K562 (cell line): ENCODE results near the gene ILKAP. TPM values are rescaled to one million over a fixed set of nuclear protein-coding genes. Genes with fewer than 3 reads are reported as not detected.

Experiments used
- CAMTA2 ChIP-seq: fragments of 250-450 bp; sonication (Bioruptor Pico); conservative IDR thresholded peaks from 2 replicates; pipeline ENCODE4 v1.5.1; 2022
- HMGN3 ChIP-seq: IDR thresholded peaks from 2 replicates; pipeline ENCODE4 v1.6.1; 2011; ENCODE audit warnings: borderline replicate concordance, low read depth, mild to moderate bottlenecking, mixed read lengths, low read length; ENCODE audit not compliant: insufficient read length; ENCODE audit errors: extremely low read depth
- KLF6 ChIP-seq: fragments of 250-450 bp; sonication (Bioruptor Pico); IDR thresholded peaks from 2 replicates; pipeline ENCODE4 v1.4.0; 2020; ENCODE audit warnings: mild to moderate bottlenecking, moderate library complexity, borderline replicate concordance
- MAZ ChIP-seq, 2 experiments: fragments of 450-650 bp in 1 of 2; sonication (generic) in 1 of 2; formaldehyde crosslinking; IDR thresholded peaks in 1 of 2; conservative IDR thresholded peaks in 1 of 2; 2 replicates each; pipeline versions ENCODE4 v1.4.0 to v1.5.0; 2020; ENCODE audit warnings: mild to moderate bottlenecking in 1 of 2, missing genetic modification reagents in 1 of 2
- NR3C1 ChIP-seq: sonication (generic); formaldehyde crosslinking; IDR thresholded peaks from 2 replicates; pipeline ENCODE4 v1.8.1; 2022; ENCODE audit warnings: missing genetic modification reagents
- POLR2AphosphoS2 ChIP-seq: IDR thresholded peaks from 2 replicates; pipeline ENCODE4 v1.6.1; 2012; ENCODE audit warnings: low read length, improper control_type of control experiment
- POLR3A ChIP-seq: IDR thresholded peaks from 2 replicates; pipeline ENCODE4 v1.6.1; 2011; ENCODE audit warnings: borderline replicate concordance, mild to moderate bottlenecking, moderate library complexity; ENCODE audit not compliant: insufficient read length, insufficient read depth; ENCODE audit errors: extremely low read depth
- SMAD1 ChIP-seq: fragments of 150-350 bp; IDR thresholded peaks from 2 replicates; pipeline ENCODE4 v1.6.1; 2014; ENCODE audit warnings: low read length, low read depth; ENCODE audit not compliant: partially characterized antibody
- ZNF143 ChIP-seq: sonication (generic); formaldehyde crosslinking; IDR thresholded peaks from 2 replicates; pipeline ENCODE4 v1.9.0; 2022; ENCODE audit warnings: mild to moderate bottlenecking, missing genetic modification reagents
- ZNF644 ChIP-seq: fragments of 200-800 bp; sonication (Bioruptor generic); IDR thresholded peaks from 2 replicates; pipeline ENCODE4 v1.6.1; 2016; ENCODE audit warnings: low read depth, missing genetic modification characterization, missing compliant biosample characterization
- polyA plus RNA-seq, 8 experiments: library from polyadenylated mRNA; depleted of rRNA in 4 of 8; stranded (reverse) in 5 of 8; unstranded in 3 of 8; fragments of >200 nt; fragmentation: Nextera tagmentation in 2 of 8; fragmentation: Illumina TruSeq in 1 of 8; extraction: Ambion mirVana in 2 of 8; extraction: Trizol in 1 of 8; gene quantifications; 2 replicates each; pipeline versions ENCODE4 v1.2.1 to v1.2.3, GENCODE V29; 2011 to 2014; ENCODE audit warnings: inconsistent platforms in 1 of 8, missing spikeins in 1 of 8
- total RNA-seq, 7 experiments: library from RNA; depleted of rRNA in 6 of 7; stranded (reverse); fragments of >200 nt in 6 of 7; fragmentation: Illumina TruSeq in 2 of 7; extraction: Trizol in 2 of 7; gene quantifications; 2 replicates each; pipeline versions ENCODE4 v1.2.1 to v1.2.3, GENCODE V29; 2011 to 2021; ENCODE audit warnings: low replicate concordance in 1 of 7
- TF ChIP-seq, protein P1 (sequence below): sonication (generic); formaldehyde crosslinking; IDR thresholded peaks from 2 replicates; pipeline ENCODE4 v1.8.1; 2023; ENCODE audit warnings: missing genetic modification reagents, mild to moderate bottlenecking, borderline replicate concordance
- TF ChIP-seq, protein P2 (sequence below), 3 experiments: IDR thresholded peaks in 2 of 3; conservative IDR thresholded peaks in 1 of 3; 2 replicates each; pipeline ENCODE4 v1.5.1; 2011 to 2012; ENCODE audit warnings: low read length in 3 of 3, mild to moderate bottlenecking in 3 of 3, control low read depth in 2 of 3, improper control_type of control experiment in 1 of 3, inconsistent platforms in 1 of 3, low read depth in 1 of 3, mixed read lengths in 1 of 3, moderate library complexity in 1 of 3; ENCODE audit not compliant: insufficient read depth in 2 of 3
- TF ChIP-seq, protein P3 (sequence below): sonication (generic); formaldehyde crosslinking; IDR thresholded peaks from 2 replicates; pipeline ENCODE4 v1.8.0; 2022; ENCODE audit warnings: missing genetic modification reagents, mild to moderate bottlenecking, borderline replicate concordance
- TF ChIP-seq, protein P4 (sequence below): fragments of 450-650 bp; IDR thresholded peaks from 2 replicates; pipeline ENCODE4 v1.6.1; 2016; ENCODE audit warnings: mild to moderate bottlenecking

ILKAP gene
- total and polyA plus RNA-seq, 9 of the 15 experiments (the other 6 are each of a cell fraction or from before 2014, with no cell fraction given), result 3.1 to 43.9 (median 20.7) TPM

DNA sequence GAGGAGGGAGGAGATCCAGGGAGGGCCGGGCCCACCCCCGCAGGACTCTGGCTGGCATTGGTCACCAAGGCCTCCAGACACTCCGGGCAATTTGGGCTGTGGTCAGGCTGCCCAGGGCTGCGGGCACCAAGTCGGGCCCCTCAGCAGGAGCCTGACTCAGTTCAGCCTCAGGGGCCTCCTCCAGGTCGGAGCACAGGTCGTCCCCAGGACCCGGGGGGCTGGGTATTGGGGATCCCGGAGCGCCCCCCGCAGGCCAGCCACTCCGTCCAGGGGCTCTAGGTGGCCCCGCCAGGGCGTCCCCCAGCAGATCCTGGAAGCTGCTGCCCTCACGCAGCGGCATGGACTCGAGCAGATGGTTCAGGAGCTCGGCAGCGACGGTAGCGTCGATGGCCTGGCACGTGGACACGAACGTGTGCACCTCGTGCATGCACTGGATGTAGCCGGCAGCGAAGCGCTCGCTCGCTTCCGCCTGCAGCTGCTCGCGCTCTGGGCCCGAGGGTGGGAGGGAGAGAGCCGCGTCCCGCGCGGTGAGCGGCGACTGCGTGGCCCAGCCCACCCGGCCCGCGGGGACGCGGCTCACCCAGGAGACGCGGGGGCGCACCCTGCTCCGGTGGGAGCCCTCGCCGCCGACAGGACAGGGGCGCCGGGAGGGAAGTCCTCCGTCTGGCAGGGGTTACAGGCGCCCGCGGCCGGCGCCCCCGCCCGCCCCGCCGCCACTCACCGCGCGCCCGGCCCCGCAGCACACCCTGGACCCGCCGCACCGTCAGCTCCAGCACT is 35.5 kb upstream of the ILKAP start (continued):
- TF ChIP-seq POLR3A (no peak), ZNF143 (CRISPR knock-in tag) (peak; percentile 61), POLR2AphosphoS2 (no peak), ZNF644 (tag) (no peak), CAMTA2 (CRISPR knock-in tag) (no peak), SMAD1 (no peak), NR3C1 (CRISPR knock-in tag) (peak; percentile 98), HMGN3 (peak; percentile 28), KLF6 (CRISPR knock-in tag) (no peak), MAZ (CRISPR knock-in tag; conservative IDR thresholded peaks at IDR 0.05 in 1 of 2, IDR thresholded peaks at IDR 0.05 in 1 of 2) (peak; percentile 36 to 81)
- TF ChIP-seq, protein P1, sequence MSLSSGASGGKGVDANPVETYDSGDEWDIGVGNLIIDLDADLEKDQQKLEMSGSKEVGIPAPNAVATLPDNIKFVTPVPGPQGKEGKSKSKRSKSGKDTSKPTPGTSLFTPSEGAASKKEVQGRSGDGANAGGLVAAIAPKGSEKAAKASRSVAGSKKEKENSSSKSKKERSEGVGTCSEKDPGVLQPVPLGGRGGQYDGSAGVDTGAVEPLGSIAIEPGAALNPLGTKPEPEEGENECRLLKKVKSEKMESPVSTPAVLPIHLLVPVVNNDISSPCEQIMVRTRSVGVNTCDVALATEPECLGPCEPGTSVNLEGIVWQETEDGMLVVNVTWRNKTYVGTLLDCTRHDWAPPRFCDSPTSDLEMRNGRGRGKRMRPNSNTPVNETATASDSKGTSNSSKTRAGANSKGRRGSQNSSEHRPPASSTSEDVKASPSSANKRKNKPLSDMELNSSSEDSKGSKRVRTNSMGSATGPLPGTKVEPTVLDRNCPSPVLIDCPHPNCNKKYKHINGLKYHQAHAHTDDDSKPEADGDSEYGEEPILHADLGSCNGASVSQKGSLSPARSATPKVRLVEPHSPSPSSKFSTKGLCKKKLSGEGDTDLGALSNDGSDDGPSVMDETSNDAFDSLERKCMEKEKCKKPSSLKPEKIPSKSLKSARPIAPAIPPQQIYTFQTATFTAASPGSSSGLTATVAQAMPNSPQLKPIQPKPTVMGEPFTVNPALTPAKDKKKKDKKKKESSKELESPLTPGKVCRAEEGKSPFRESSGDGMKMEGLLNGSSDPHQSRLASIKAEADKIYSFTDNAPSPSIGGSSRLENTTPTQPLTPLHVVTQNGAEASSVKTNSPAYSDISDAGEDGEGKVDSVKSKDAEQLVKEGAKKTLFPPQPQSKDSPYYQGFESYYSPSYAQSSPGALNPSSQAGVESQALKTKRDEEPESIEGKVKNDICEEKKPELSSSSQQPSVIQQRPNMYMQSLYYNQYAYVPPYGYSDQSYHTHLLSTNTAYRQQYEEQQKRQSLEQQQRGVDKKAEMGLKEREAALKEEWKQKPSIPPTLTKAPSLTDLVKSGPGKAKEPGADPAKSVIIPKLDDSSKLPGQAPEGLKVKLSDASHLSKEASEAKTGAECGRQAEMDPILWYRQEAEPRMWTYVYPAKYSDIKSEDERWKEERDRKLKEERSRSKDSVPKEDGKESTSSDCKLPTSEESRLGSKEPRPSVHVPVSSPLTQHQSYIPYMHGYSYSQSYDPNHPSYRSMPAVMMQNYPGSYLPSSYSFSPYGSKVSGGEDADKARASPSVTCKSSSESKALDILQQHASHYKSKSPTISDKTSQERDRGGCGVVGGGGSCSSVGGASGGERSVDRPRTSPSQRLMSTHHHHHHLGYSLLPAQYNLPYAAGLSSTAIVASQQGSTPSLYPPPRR, result no peak
- TF ChIP-seq, protein P2, sequence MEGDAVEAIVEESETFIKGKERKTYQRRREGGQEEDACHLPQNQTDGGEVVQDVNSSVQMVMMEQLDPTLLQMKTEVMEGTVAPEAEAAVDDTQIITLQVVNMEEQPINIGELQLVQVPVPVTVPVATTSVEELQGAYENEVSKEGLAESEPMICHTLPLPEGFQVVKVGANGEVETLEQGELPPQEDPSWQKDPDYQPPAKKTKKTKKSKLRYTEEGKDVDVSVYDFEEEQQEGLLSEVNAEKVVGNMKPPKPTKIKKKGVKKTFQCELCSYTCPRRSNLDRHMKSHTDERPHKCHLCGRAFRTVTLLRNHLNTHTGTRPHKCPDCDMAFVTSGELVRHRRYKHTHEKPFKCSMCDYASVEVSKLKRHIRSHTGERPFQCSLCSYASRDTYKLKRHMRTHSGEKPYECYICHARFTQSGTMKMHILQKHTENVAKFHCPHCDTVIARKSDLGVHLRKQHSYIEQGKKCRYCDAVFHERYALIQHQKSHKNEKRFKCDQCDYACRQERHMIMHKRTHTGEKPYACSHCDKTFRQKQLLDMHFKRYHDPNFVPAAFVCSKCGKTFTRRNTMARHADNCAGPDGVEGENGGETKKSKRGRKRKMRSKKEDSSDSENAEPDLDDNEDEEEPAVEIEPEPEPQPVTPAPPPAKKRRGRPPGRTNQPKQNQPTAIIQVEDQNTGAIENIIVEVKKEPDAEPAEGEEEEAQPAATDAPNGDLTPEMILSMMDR (IDR thresholded peaks at IDR 0.05 in 2 of 3, conservative IDR thresholded peaks at IDR 0.05 in 1 of 3; ENCODE audit: insufficient read depth in 2 of 3, low read depth in 1 of 3, low read length in 3 of 3), result peak in 1 of 3 experiments; percentile 27; a peak in 2 of 6 replicates
- TF ChIP-seq, protein P3, sequence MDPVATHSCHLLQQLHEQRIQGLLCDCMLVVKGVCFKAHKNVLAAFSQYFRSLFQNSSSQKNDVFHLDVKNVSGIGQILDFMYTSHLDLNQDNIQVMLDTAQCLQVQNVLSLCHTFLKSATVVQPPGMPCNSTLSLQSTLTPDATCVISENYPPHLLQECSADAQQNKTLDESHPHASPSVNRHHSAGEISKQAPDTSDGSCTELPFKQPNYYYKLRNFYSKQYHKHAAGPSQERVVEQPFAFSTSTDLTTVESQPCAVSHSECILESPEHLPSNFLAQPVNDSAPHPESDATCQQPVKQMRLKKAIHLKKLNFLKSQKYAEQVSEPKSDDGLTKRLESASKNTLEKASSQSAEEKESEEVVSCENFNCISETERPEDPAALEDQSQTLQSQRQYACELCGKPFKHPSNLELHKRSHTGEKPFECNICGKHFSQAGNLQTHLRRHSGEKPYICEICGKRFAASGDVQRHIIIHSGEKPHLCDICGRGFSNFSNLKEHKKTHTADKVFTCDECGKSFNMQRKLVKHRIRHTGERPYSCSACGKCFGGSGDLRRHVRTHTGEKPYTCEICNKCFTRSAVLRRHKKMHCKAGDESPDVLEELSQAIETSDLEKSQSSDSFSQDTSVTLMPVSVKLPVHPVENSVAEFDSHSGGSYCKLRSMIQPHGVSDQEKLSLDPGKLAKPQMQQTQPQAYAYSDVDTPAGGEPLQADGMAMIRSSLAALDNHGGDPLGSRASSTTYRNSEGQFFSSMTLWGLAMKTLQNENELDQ, result peak; percentile 96
- TF ChIP-seq, protein P4, sequence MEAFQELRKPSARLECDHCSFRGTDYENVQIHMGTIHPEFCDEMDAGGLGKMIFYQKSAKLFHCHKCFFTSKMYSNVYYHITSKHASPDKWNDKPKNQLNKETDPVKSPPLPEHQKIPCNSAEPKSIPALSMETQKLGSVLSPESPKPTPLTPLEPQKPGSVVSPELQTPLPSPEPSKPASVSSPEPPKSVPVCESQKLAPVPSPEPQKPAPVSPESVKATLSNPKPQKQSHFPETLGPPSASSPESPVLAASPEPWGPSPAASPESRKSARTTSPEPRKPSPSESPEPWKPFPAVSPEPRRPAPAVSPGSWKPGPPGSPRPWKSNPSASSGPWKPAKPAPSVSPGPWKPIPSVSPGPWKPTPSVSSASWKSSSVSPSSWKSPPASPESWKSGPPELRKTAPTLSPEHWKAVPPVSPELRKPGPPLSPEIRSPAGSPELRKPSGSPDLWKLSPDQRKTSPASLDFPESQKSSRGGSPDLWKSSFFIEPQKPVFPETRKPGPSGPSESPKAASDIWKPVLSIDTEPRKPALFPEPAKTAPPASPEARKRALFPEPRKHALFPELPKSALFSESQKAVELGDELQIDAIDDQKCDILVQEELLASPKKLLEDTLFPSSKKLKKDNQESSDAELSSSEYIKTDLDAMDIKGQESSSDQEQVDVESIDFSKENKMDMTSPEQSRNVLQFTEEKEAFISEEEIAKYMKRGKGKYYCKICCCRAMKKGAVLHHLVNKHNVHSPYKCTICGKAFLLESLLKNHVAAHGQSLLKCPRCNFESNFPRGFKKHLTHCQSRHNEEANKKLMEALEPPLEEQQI, result no peak
